ENCODE results near the gene CDC42EP4. TPM values are rescaled to one million over a fixed set of nuclear protein-coding genes. Genes with fewer than 3 reads are reported as not detected.

Gene CDC42EP4
- total RNA-seq, 1 donor from 2014 or later, result 33.4 TPM

DNA sequence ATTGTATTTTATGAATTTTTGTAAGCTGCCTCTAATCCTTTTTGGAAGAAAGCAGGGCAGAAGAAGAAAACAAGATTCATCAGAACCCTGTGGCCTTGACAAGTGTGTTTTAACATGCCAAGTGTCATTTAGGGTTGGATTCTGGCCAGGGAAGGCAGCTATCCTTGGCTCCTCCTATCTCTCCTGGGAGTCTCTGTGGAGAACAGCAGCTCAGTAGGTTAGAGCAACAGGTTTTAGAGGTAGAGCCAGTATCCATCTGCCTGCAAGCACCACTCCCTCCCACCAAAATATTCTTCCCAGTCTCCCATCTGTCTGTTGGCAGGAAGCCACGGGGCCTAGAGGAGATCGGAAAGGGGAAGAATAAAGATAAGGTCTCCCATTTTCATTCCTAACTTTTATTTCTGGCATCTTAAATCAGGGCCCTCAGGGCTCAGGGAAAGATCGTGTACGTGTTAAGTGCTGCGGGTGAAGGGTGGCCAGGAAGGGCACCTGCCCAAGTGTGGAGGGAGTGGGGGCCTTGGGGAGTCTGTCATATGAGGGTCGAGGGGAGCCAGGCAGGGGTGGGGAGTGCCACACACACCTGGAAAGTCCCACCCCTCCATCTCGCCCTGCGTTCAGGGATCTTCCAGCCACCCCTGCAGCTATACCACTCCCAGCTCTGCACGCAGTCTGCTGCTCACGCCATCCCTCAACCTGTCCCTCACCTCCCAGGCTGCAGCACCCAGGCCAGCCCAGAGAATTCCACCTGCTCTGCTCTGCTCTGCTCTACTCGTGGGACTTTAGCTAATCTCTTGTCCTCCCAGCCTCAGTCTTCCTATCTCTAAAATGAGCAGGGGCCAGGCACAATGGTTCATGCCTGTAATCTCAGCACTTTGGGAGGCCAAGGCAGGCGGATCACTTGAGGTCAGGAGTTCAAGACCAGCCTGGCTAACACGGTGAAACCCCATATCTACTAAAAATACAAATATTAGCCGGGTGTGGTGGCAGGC, 33.0 kb downstream of the CDC42EP4 start:
- Mint-ChIP-seq H3K9me3 (no peaks in the 10 kb centered on the region), H3K27ac (ENCODE audit: unreplicated experiment) (no peak overlapping the region), H3K4me1 (peaks cover 4% of the 10 kb centered on the region), H3K27me3 (ENCODE audit: low read depth) (peaks cover 74% of the 10 kb centered on the region), H3K36me3 (ENCODE audit: low read depth) (no peaks in the 10 kb centered on the region), H3K4me3 (no peak overlapping the region)
- no peak for DNase-seq (ENCODE audit: low read depth, low spot score)
- TF ChIP-seq, protein P1, sequence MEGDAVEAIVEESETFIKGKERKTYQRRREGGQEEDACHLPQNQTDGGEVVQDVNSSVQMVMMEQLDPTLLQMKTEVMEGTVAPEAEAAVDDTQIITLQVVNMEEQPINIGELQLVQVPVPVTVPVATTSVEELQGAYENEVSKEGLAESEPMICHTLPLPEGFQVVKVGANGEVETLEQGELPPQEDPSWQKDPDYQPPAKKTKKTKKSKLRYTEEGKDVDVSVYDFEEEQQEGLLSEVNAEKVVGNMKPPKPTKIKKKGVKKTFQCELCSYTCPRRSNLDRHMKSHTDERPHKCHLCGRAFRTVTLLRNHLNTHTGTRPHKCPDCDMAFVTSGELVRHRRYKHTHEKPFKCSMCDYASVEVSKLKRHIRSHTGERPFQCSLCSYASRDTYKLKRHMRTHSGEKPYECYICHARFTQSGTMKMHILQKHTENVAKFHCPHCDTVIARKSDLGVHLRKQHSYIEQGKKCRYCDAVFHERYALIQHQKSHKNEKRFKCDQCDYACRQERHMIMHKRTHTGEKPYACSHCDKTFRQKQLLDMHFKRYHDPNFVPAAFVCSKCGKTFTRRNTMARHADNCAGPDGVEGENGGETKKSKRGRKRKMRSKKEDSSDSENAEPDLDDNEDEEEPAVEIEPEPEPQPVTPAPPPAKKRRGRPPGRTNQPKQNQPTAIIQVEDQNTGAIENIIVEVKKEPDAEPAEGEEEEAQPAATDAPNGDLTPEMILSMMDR (conservative IDR thresholded peaks at IDR 0.05), result no peak

GRCh38 chr17:73278049-73278464, 33.7 kb downstream of the CDC42EP4 start:
- Mint-ChIP-seq H3K27me3 (ENCODE audit: low read depth) (peaks cover 74% of the 10 kb centered on the region), H3K36me3 (ENCODE audit: low read depth) (no peaks in the 10 kb centered on the region), H3K4me3 (no peak overlapping the region), H3K9me3 (no peaks in the 10 kb centered on the region), H3K4me1 (no peaks in the 10 kb centered on the region), H3K27ac (ENCODE audit: unreplicated experiment) (no peak overlapping the region)
- no peak for DNase-seq (ENCODE audit: low read depth, low spot score)
- TF ChIP-seq, protein P1 (conservative IDR thresholded peaks at IDR 0.05), result no peak

DNA sequence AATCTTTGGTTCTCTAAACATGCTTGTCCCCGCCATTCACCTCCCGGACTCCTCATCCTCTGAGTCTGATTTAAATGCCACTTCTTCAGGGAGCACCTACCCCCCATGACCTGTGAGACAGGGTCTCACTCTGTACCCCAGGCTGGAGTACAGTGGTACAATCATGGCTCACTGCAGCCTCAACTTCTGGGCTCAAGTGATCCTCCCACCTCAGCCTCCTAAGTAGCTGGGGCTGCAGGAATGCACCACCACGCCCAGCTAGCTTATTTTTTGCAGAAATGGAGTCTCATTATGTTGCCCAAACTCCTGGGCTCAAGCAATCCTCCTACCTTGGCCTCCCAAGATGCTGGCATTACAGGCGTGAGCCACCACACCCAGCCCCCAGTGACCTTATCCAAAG, 37.3 kb downstream of the CDC42EP4 start:
- Mint-ChIP-seq H3K4me1 (peaks cover 13% of the 10 kb centered on the region), H3K9me3 (no peaks in the 10 kb centered on the region), H3K4me3 (no peak overlapping the region), H3K36me3 (ENCODE audit: low read depth) (no peaks in the 10 kb centered on the region), H3K27me3 (ENCODE audit: low read depth) (peaks cover 73% of the 10 kb centered on the region), H3K27ac (ENCODE audit: unreplicated experiment) (no peak overlapping the region)
- TF ChIP-seq, protein P1 (conservative IDR thresholded peaks at IDR 0.05), result no peak
- no peak for DNase-seq (ENCODE audit: low read depth, low spot score)

DNA sequence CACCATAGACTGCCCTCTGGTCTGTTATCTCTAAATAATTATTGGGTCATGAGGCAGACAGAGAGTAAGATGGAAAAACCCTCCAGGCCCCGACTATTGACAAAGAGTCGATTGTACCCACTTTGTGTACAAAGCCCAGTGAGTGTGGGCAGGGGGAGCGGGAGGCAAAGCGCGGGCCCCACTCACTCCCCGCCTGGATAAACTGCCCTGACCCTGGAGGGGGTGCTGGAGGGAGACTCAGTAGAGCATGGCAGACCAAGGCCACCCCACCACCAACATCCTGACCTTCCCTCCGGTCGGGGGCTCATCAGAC, 38.9 kb downstream of the CDC42EP4 start:
- TF ChIP-seq, protein P1 (conservative IDR thresholded peaks at IDR 0.05), result no peak
- no peak overlapping the region for H3K27ac Mint-ChIP-seq (ENCODE audit: unreplicated experiment)
- H3K27me3 Mint-ChIP-seq (ENCODE audit: low read depth), result peaks cover 61% of the 10 kb centered on the region
- no peaks in the 10 kb centered on the region for H3K9me3 Mint-ChIP-seq
- H3K4me1 Mint-ChIP-seq, result peaks cover 16% of the 10 kb centered on the region
- no peak for DNase-seq (ENCODE audit: low read depth, low spot score)
- no peaks in the 10 kb centered on the region for H3K36me3 Mint-ChIP-seq (ENCODE audit: low read depth)
- peak overlapping the region; percentile 57 for H3K4me3 Mint-ChIP-seq

GRCh38 chr17:73271072-73271471, 40.7 kb downstream of the CDC42EP4 start:
- Mint-ChIP-seq H3K4me1 (peaks cover 26% of the 10 kb centered on the region), H3K9me3 (no peaks in the 10 kb centered on the region), H3K4me3 (no peak overlapping the region), H3K36me3 (ENCODE audit: low read depth) (no peaks in the 10 kb centered on the region), H3K27me3 (ENCODE audit: low read depth) (peaks cover 56% of the 10 kb centered on the region), H3K27ac (ENCODE audit: unreplicated experiment) (no peak overlapping the region)
- TF ChIP-seq, protein P1 (conservative IDR thresholded peaks at IDR 0.05), result no peak
- DNase-seq (ENCODE audit: low read depth, low spot score), result no peak
